Activated naive CD8-positive, alpha-beta T cell treated with anti-CD3 and anti-CD28 coated beads, Interleukin-2, amount 50 U/mL, for 24 hours (primary cell): ENCODE data around the gene FBXO45.
"Not testable (repeated sequence)": the region's sequence is repeated elsewhere in the genome, so short reads cannot be mapped to it uniquely, and the experiment has no call there.

ENCODE experiments used
- ATAC-seq: fragments of 150-1000 bp; cut with Tn5 transposase; one replicate; pipeline ENCODE4 v1.10.0; 2021
- DNase-seq: peaks from one replicate; pipeline ENCODE4 v3.0.0; 2021
- H3K27ac Mint-ChIP-seq: one replicate; pipeline ENCODE4 v1.8.0; 2021; ENCODE audit warnings: mild to moderate bottlenecking, mixed read lengths
- H3K27me3 Mint-ChIP-seq: one replicate; pipeline ENCODE4 v1.8.0; 2021; ENCODE audit warnings: mixed read lengths
- H3K36me3 Mint-ChIP-seq: one replicate; pipeline ENCODE4 v1.8.0; 2021; ENCODE audit warnings: low read depth, mixed read lengths
- H3K4me1 Mint-ChIP-seq: one replicate; pipeline ENCODE4 v1.8.0; 2021; ENCODE audit warnings: mixed read lengths
- H3K4me3 Mint-ChIP-seq: one replicate; pipeline ENCODE4 v1.8.0; 2021; ENCODE audit warnings: mild to moderate bottlenecking, moderate library complexity, mixed read lengths
- H3K9me3 Mint-ChIP-seq: one replicate; pipeline ENCODE4 v1.8.0; 2021; ENCODE audit warnings: mixed read lengths

The FBXO45 gene, protein sequence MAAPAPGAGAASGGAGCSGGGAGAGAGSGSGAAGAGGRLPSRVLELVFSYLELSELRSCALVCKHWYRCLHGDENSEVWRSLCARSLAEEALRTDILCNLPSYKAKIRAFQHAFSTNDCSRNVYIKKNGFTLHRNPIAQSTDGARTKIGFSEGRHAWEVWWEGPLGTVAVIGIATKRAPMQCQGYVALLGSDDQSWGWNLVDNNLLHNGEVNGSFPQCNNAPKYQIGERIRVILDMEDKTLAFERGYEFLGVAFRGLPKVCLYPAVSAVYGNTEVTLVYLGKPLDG

DNA sequence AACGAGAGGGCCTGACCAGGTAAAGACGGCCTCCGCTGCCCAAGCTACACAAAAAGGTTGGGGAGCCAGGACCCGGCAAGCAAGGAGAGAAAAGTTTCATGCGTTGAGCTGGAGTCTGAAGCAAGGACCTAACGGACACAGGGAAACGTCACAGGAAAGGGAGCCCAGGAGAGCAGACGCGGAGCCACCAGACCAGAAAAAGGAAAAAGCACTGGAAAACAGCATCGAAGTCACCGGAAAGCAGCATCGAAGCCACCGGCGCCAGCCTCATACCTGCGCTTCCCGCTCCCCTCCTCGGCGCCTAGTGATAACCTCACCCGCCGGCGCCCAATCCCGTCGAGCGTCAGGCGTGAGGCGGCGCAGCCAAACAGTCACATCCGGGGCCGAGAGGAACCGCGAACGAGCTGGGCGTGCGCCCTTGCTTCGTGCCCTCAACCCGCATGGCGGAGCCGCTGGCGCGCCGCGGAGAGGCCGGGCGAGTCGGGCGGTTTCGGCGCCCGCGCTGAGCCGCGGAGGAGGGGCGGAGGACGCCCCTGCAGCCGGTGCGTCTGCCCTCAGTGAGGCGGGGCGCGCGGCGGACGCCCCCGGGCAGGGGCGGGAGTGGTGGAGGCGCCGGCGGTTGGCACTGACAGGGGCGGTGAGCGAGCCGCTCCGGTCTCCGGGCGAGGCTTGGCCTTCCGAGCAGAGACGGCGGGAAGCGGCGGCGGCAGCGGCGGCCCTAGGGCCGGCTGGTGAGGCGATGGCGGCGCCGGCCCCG, at the start of gene FBXO45, which contains the start of gene WDR53:
FBXO45 (plus strand) TSS at position 415 of the 757 bp plus-strand sequence; CDS start at position 740, 325 bp downstream.
WDR53 (minus strand) TSS at position 309 of the 757 bp plus-strand sequence. CDS start 7,079 bp downstream, outside the sequence.
- peaks cover 10% of the 10 kb centered on the region for H3K36me3 Mint-ChIP-seq
- H3K4me1 Mint-ChIP-seq, result peaks cover 43% of the 10 kb centered on the region
- no peaks in the 10 kb centered on the region for H3K27me3 Mint-ChIP-seq
- H3K9me3 Mint-ChIP-seq, result no peaks in the 10 kb centered on the region
- DNase-seq, result peak; percentile 95
- peak; percentile 97 for ATAC-seq
- H3K27ac Mint-ChIP-seq, result peak within 1 kb of the TSS; percentile 93
- peak within 1 kb of the TSS; percentile 93 for H3K4me3 Mint-ChIP-seq

DNA sequence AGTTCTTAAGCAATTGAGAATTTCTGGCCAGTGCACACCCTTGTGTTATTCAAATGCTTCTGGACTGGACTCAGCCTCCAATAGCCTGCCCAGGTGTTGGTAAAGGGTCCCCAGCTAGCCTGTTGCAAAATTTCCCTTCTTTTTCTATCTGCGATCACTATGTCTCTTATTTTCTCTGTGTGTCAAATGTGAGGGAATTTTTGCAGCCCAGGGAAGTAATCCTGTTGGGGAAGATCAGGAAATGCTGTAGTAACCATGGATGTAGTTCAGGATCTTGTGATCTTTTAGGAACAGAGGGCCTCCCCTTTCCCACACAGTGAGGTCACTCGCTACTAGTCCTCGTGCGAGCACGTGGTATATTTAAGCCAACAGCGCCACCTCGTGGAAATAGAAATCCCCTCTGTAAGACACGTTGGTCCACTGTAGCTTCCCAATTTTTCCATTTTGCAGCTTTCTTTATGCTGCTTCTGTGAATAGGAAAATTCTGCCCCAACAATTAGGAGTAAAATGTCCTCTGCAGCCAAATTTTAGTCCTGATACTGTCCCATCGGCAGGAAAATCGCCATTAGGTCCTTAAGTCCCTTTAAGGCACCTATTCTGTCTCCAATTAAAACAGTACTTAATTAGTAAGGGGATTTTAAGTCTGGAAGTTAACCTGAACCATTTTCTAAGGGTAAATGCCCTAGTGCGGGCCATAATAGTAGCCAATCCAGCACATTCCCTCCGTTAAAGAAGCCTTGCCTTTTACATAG, 49.3 kb upstream of the FBXO45 start:
- DNase-seq (peak; percentile 72), ATAC-seq (peak; percentile 76)
- H3K27ac Mint-ChIP-seq, result no peak overlapping the region
- H3K27me3 Mint-ChIP-seq, result no peaks in the 10 kb centered on the region
- no peaks in the 10 kb centered on the region for H3K4me1 Mint-ChIP-seq
- no peak overlapping the region for H3K4me3 Mint-ChIP-seq
- H3K9me3 Mint-ChIP-seq, result peaks cover 50% of the 10 kb centered on the region
- peaks cover 17% of the 10 kb centered on the region for H3K36me3 Mint-ChIP-seq

DNA sequence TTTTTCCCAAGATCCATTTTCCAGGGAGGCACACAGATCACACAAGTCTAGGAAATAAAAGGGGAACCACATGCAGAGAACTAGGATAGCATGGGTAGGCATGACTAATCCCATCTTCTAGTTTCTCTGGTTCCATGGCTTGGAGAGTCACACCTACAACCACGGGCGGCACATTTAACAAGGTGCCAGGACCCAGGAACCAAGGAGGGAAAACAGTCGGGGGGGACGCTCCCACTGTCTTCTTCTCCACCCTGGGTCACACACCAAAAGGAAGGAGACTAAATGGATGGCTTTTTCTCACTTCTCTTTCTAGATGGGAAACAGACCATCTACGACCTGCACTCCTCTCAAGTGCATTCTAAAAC, 48.8 kb upstream of the FBXO45 start:
- Mint-ChIP-seq H3K27ac (no peak overlapping the region), H3K4me3 (no peak overlapping the region), H3K4me1 (no peaks in the 10 kb centered on the region), H3K27me3 (no peaks in the 10 kb centered on the region), H3K36me3 (peaks cover 17% of the 10 kb centered on the region), H3K9me3 (peaks cover 50% of the 10 kb centered on the region)
- ATAC-seq, result no peak
- DNase-seq, result peak; percentile 55

DNA sequence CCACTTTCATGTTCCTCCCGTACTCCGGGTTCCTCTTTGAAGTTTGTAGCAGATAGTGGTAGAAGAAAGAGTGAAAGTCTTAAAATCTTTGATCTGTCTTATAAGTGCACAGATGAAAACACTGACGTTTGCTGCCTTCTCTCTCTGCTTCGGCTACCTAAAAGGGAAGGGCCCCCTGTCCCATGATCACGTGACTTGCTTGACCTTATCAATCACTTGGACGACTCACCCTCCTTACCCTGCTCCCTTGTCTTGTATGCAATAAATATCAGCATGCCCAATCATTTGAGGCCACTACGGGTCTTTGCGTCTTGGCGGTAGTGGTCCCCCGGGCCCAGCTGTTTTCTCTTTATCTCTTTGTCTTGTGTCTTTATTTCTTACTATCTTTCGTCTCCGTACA, 47.2 kb upstream of the FBXO45 start:
- ATAC-seq, H3K27ac Mint-ChIP-seq, H3K27me3 Mint-ChIP-seq, H3K4me3 Mint-ChIP-seq, H3K4me1 Mint-ChIP-seq, DNase-seq: not testable (repeated sequence)
- H3K9me3 Mint-ChIP-seq, result peaks cover 41% of the 10 kb centered on the region
- H3K36me3 Mint-ChIP-seq, result peaks cover 17% of the 10 kb centered on the region

DNA sequence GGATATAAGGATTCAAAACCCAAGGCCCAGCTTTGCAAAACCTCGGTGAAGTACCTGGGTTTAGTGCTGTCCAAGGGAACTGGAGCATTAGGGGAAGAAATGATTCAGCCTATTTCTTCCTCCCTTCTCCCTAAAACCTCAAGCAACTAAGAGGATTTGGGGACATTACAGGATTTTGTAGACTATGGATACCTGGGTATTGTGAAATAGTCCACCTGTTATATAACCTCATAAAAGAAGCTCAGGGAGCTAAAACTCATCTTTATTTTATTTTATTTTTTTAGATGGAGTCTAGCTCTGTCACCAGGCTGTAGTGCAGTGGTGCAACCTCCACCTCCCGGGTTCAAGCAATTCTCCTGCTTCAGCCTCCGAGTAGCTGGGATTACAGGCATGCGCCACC, 44.6 kb upstream of the FBXO45 start:
- H3K4me3 Mint-ChIP-seq, result no peak overlapping the region

DNA sequence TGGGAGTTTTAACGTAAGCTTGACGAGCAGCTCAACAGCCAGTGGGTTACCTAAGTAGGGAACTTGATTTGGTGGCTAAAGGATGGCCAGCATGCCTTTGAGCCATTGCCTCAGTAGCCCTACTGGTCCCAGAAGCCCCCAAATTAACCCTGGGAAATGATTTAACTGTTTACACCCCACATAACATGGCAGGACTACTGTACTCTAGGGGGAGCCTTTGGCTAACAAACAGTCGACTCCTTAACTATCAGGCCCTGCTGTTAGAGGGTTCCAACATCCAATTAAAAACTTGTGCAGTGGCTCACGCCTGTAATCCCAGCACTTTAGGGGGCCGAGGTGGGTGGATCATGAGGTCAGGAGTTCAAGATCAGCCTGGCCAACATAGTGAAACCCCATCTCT, 43.9 kb upstream of the FBXO45 start:
- Mint-ChIP-seq H3K4me3 (no peak overlapping the region), H3K9me3 (peaks cover 26% of the 10 kb centered on the region), H3K36me3 (peaks cover 12% of the 10 kb centered on the region), H3K27ac (no peak overlapping the region), H3K27me3 (peaks cover 3% of the 10 kb centered on the region), H3K4me1 (peaks cover 10% of the 10 kb centered on the region)
- no peak for DNase-seq
- no peak for ATAC-seq

More for the DNA sequence above, 44.6 kb upstream of the FBXO45 start:
- peaks cover 10% of the 10 kb centered on the region for H3K4me1 Mint-ChIP-seq
- H3K36me3 Mint-ChIP-seq, result peaks cover 15% of the 10 kb centered on the region
- H3K9me3 Mint-ChIP-seq, result peaks cover 32% of the 10 kb centered on the region
- no peak overlapping the region for H3K27ac Mint-ChIP-seq
- ATAC-seq (no peak), DNase-seq (no peak)
- peaks cover 3% of the 10 kb centered on the region for H3K27me3 Mint-ChIP-seq

DNA sequence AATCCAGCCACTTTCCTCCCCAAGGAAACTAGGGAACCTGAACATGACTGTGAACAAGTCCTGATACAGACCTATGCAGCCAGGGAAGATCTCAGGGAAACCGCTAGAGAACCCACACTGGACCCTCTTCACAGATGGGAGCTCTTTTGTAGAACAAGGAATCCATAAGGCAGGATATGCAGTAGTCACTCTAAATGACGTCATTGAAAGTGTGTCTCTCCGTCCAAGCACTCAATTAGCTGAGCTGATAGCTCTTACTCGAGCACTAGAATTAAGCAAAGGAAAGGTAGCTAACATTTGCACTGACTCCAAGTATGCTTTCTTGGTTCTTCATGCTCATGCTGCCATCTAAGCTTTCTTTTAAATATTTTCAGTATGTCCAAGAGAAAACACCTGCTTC, 43.3 kb upstream of the FBXO45 start:
- no peak for DNase-seq
- Mint-ChIP-seq H3K27ac (no peak overlapping the region), H3K4me3 (no peak overlapping the region), H3K9me3 (peaks cover 19% of the 10 kb centered on the region), H3K4me1 (peaks cover 10% of the 10 kb centered on the region), H3K36me3 (peaks cover 12% of the 10 kb centered on the region), H3K27me3 (peaks cover 3% of the 10 kb centered on the region)
- ATAC-seq, result no peak

DNA sequence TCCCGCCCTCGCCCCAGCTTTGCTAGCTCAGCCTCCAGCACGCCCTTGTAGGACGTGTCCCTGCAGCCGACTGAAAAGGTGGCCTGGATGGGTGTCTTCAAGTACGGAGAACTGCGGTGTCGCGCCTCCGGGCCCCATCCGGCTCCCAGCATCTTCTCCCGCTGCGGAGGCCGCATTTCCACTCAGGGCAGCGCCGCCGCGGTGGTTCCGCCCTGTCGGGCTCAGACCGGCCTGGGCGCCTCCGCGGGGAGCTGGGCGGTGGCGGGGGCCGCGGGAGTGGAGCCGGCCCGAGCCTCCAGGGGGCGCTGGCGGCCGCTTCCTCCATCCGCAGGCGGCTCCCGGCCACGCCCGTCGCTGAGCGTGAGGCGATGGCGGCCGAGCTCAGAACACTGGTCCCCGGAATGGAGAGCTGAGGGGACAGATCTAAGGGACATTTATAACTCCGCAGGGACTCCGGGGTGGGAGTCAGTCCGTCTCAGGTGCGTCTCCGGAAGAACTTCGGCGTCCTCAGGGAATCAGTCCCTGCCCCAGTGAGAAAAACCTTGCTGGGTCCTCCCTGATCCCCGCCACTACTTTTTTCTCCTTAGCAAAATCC, 39.7 kb upstream of the FBXO45 start:
- H3K27ac Mint-ChIP-seq, result no peak overlapping the region
- DNase-seq, result peak; percentile 93
- peak; percentile 98 for ATAC-seq
- H3K4me3 Mint-ChIP-seq, result peak overlapping the region; percentile 67
- H3K9me3 Mint-ChIP-seq, result no peaks in the 10 kb centered on the region
- H3K36me3 Mint-ChIP-seq, result peaks cover 3% of the 10 kb centered on the region
- H3K4me1 Mint-ChIP-seq, result peaks cover 10% of the 10 kb centered on the region
- peaks cover 13% of the 10 kb centered on the region for H3K27me3 Mint-ChIP-seq

DNA sequence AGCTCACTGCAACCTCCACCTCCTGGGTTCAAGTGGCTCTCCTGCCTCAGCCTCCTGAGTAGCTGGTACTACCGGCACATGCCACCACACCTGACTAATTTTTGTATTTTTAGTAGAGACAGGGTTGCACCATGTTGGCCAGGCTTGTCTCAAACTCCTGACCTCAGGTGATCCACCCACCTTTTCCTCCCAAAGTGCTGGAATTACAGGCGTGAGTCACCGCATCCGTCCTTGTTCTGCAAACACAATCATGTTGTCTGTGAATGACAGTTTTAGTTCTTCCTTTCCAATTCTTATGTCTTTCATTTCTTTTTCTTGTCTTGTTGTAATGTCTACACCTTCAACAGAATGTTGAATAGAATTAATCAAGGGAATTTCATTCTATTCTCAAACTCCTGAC, 37.0 kb upstream of the FBXO45 start:
- peaks cover 14% of the 10 kb centered on the region for H3K27me3 Mint-ChIP-seq
- H3K9me3 Mint-ChIP-seq, result no peaks in the 10 kb centered on the region
- no peak for DNase-seq
- peaks cover 10% of the 10 kb centered on the region for H3K4me1 Mint-ChIP-seq
- H3K36me3 Mint-ChIP-seq, result peaks cover 3% of the 10 kb centered on the region
- ATAC-seq, result no peak
- no peak overlapping the region for H3K27ac Mint-ChIP-seq
- no peak overlapping the region for H3K4me3 Mint-ChIP-seq

DNA sequence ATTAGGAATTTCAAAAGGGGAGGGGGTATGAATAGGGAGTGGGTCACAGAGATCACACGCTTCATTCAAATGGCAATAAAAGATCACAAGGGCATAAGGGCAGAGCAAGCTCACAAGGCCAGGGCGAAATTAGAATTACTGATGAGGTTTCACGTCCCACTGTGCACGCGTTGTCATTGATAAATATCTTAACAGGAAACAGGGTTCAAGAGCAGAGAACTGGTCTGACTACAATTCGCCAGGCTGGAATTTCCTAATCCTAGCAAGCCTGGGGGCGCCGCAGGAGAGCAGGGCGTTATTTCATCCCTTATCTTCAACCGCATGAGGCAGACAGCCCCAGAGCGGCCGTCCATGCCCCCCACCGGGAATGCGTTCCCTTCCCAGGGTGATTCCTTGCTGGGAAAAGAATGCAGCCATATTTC, 35.2 kb upstream of the FBXO45 start:
- H3K27ac Mint-ChIP-seq, result no peak overlapping the region
- no peaks in the 10 kb centered on the region for H3K9me3 Mint-ChIP-seq
- DNase-seq (no peak), ATAC-seq (no peak)
- H3K4me3 Mint-ChIP-seq, result no peak overlapping the region
- H3K36me3 Mint-ChIP-seq, result peaks cover 3% of the 10 kb centered on the region
- H3K27me3 Mint-ChIP-seq, result peaks cover 16% of the 10 kb centered on the region
- H3K4me1 Mint-ChIP-seq, result peaks cover 2% of the 10 kb centered on the region

DNA sequence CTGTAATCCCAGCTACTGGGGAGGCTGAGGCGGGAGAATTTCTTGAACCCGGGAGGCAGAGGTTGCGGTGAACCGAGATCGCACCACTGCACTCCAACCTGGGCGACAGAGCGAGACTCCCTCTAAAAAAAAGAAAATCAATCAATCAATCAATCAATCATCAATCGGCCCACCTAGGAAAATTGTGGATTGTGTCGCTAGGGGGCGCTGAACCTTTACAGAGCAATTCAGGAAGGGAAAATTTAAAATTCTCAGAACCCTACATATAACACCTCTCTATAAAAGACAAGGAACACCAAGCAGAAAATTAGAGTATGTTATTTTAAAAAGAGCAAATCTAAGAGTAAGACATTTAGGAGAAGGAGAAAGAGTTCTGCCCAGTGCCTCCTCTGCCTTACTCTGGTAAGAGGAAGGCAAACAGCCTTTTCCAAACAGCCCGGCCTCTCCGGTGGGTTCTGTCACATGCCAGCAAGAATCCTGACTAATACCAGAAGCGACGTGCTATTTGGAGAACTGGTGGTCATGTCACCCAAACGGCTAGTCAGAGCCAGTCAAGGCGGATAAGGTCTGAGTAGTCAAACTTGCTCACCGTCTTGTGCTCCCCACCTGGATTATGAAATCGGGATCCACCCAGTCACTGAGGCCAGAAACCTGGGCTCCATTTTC, 31.0 kb upstream of the FBXO45 start:
- Mint-ChIP-seq H3K4me1 (no peaks in the 10 kb centered on the region), H3K27ac (no peak overlapping the region), H3K4me3 (no peak overlapping the region), H3K27me3 (peaks cover 8% of the 10 kb centered on the region), H3K9me3 (no peaks in the 10 kb centered on the region), H3K36me3 (no peaks in the 10 kb centered on the region)
- peak; percentile 67 for DNase-seq
- ATAC-seq, result no peak

DNA sequence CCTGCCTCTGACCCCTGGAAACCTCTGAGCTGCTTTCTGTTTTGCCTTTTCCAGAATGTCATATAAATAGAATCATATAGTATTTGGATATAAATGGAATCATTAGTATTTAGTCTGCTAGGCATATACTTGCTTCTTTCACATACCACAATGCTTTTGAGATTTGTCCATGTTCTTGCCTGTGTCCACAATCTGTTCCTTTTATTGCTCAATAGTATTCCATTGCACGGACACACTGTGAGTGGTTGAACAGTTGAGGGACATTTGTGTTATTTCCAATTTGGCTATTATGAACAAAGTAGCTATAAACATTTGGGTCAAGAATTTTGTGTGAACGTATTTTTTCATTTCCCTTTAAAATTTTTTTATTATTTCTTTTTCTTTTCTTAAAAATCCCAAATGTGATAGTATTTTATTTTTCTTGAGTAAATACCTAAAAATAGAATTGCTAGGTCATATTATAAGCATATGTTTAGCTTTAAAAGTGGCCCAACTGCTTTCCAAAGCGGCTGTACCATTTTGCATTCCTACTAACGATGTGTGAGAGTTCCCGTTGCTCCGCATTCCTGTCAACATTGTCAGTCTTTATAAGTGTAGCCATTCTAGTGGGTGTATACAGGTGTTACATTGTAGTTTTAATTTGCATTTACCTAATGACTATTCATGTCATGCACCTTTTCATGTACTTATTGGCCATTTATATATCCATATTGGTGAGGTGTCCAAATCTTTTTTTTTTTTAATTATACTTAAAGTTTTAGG, 26.6 kb upstream of the FBXO45 start:
- H3K4me1 Mint-ChIP-seq, result no peaks in the 10 kb centered on the region
- no peaks in the 10 kb centered on the region for H3K36me3 Mint-ChIP-seq
- H3K27ac Mint-ChIP-seq, result no peak overlapping the region
- H3K4me3 Mint-ChIP-seq, result no peak overlapping the region
- H3K9me3 Mint-ChIP-seq, result no peaks in the 10 kb centered on the region
- DNase-seq (no peak), ATAC-seq (no peak)
- peaks cover 8% of the 10 kb centered on the region for H3K27me3 Mint-ChIP-seq

DNA sequence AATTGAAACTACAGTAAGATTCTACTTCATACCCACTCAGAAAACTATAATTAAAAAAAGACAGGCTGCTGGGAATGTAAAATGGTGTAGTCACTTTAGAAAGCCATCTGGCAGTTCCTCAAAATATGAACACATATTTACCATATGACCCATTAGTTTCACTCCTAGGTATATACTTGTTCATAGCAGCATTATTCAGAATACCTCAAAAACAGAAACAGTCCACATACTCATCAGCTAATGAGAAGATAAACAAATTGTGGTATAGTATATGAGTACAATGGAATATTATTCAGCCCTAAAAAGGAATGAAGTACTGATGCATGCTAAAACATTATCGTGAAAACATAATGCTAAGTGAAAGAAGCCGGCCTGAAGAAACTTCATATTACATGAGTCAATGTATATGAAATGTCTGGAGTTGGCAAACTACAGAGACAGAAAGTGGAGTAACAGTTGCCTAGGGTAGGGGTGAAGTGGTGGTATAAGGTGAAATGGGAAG, 23.9 kb upstream of the FBXO45 start:
- Mint-ChIP-seq H3K27me3 (peaks cover 4% of the 10 kb centered on the region), H3K9me3 (peaks cover 5% of the 10 kb centered on the region), H3K36me3 (peaks cover 2% of the 10 kb centered on the region), H3K27ac (no peak overlapping the region), H3K4me3 (no peak overlapping the region), H3K4me1 (no peaks in the 10 kb centered on the region)
- DNase-seq (no peak), ATAC-seq (no peak)
